HG03457 (cell line): ENCODE results near the gene MIA3.

Experiments used
- ATAC-seq: cut with Tn5 transposase; IDR thresholded peaks from one replicate; pipeline ENCODE4 v1.9.1; 2021; ENCODE audit warnings: moderate number of reproducible peaks; ENCODE audit not compliant: unreplicated experiment

The MIA3 gene

DNA sequence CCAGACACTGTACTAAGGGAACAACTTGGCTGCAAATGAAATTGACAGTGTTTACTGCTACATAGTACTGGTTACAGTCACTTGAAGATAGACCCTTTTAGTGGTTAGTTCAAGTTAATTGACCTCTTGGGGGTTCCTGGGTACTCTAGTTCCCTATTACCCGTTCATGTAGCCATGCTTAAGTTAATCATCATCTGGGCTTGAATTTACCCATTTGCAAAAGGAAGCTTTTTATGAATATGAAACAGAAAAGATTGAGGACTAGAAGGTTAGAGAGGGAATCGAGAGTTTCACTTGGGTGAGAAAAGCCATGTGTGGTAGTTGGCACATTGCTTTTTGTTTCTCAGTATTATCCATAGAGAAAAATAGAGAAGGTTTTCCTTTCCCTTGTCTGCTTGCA lies 2.7 kb downstream of the MIA3 start:
- ATAC-seq: peak; percentile 31

- ATAC-seq: no peak
These were observed 4.9 kb downstream of the MIA3 start for GRCh38 chr1:222622765-222623164.

DNA sequence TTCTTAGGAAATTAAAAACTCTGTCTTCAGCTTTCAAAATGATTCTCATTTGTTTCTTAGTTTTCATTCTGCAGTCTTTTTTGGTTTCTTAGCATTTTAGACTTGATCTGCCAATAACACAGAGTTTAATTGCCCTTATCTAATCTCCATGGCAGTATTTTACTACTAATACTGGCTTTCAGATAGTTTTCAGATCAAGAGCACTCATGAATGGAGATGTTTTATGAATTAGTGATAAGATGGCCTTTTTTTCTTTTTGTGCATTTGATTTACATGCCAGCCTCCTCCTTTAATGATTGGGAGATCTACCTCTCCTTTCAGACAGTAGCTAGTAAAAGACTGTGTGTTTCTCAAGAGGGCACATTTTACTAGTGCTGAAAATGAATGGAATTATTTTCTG lies 5.6 kb downstream of the MIA3 start:
- no peak for ATAC-seq

DNA sequence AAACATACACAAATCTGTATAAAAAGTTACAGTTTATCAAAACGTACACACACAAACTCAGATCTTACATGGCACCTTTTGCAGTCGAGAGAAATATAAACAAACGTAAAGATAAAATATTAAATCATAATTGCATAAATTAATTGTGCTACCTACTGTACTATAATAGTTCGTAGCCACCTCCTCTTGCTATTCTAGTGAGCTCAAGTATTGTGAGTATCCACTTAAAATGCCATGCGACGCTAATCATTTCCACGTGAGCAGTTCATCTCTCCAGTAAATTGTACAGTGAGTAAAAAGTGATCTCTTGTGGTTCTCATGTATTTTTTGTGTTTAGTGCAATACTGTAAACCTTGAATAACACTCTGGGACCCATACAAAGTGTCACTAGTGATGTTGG lies 6.3 kb downstream of the MIA3 start:
- ATAC-seq: no peak

DNA sequence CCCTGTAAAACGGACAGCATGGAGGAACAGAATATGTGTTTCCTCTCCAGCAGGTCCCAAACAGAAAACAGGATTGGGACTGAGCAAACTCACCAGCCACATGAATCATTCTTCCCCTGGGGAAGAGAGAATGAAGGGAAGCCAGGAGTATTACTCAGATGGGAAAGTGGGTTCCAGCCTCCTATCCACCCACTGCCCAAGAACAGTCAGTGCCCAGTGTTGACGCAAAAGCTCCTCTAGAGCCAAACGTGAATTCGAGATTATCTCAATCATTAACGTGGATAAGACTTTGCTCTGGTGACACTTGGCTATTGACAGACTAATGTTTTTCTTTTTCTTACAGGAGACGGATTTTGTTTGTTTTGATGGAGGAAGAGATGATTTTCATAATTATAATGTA lies 9.3 kb downstream of the MIA3 start:
- ATAC-seq: no peak

DNA sequence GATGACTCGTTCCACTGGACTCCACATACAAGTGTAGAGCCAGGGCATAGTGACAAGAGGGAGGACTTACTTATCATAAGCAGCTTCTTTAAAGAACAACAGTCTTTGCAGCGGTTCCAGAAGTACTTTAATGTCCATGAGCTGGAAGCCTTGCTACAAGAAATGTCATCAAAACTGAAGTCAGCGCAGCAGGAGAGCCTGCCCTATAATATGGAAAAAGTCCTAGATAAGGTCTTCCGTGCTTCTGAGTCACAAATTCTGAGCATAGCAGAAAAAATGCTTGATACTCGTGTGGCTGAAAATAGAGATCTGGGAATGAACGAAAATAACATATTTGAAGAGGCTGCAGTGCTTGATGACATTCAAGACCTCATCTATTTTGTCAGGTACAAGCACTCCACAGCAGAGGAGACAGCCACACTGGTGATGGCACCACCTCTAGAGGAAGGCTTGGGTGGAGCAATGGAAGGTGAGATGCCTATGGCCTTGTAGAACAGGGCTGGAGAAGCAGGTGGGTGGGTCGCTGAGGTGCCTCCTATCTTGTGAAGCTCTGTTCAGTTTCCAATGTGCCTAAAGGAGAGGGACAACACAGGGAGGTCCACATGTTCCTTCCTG lies 12.1 kb downstream of the MIA3 start:
- ATAC-seq: no peak

- ATAC-seq: no peak
These were observed 13.8 kb downstream of the MIA3 start for GRCh38 chr1:222631611-222632208.

DNA sequence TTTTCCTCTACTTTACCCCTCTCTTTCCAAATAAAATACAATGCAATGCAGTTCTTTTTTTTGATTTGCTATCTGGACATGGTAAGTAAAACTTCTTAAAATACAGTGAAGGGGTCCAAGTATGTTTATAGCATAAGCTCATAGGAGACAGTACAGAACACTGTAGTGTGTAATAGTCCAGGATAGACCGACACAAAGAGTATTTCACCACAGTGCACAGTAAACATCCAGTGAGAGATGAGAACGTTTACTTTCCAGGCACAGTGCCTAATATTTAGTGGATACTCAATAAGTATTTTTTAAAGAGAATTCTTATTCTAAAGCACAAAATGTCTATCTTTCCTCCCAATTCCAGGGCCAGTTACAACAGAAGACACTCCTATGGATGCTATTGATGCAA lies 14.9 kb downstream of the MIA3 start:
- ATAC-seq: no peak

GRCh38 chr1:222634180-222635013 lies 16.5 kb downstream of the MIA3 start:
- peak; percentile 55 for ATAC-seq

DNA sequence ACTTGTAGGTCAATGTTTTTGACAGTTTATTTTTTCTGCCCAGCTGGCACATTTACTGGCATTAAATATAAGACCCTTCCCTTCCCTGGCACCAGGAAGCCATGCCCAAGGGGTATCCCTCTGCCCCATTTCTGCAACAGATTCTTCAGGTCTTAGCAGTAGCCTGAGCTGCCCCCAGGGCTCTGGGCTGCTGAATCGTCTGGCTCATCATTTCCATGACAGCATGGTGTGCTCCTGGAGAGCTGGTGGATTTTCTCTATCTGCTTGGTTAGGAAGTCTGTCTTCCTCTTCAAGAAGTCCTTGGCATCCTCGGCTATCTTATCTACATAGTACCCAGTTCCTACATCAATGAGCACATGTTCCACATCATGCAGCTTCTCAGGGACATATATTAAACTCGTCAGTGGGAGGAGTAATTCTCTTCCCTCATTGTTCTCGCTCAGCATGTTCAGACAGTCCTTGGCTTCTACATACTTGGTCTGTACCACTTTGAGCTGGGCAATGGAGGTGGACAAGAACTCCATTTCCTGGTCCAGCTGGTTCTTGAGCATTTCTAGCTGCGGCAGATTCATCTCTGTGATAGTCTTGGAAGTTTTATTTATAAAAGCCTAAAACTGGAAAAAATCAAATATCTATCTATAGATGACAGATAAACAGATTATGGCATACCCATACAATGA lies 23.5 kb downstream of the MIA3 start:
- no peak for ATAC-seq

DNA sequence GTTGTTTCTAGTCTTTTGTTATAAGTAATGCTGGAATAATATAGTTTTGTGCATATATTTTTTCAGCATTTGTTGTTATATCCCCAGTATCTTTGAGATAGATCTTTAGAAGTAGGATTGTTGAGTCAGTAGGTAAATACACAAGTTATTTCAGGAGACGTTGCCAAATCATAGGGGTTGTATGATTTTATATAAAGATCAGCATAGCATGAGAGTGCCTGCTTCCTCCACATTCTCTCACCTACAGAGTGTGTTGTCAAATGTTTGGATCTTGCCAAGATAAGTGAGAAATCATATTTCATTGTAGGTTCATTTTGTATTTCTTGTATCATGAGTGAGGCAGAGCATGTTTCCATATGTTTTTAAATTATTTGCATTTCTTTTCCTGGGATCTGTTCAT lies 24.6 kb downstream of the MIA3 start:
- no peak for ATAC-seq

GRCh38 chr1:222643606-222643937 lies 25.7 kb downstream of the MIA3 start:
- no peak for ATAC-seq

DNA sequence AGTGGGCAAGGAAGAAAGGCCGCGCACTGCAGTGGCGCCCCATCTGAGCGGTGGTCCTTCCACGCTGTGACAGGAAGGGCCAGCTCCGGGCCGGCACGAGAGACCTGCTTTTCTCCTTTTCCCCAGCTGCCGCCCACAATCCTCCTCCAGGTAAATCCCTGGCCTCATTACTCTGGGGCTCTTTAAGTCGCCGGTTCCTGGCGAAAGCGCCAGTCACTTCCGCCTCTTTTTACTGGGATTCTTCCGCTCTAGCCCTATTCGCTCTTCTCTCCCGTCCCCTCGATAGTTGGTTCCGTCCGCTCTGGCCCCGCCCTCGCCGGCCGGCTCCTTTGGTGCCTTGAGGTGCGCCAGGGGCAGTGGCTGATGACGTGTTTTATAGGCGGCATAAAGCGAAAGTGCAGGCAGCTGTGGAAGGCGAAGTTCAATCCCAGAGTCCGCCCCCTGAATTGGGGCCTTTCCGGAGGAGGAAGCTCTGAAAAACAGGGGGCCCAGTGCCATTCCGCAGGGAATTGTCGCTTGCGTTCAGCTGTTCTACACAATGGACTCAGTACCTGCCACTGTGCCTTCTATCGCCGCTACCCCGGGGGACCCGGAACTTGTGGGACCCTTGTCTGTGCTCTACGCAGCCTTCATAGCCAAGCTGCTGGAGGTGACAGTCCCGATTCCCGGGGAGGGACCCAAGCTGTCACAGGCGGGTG lies 26.2 kb downstream of the MIA3 start:
- peak; percentile 94 for ATAC-seq

- ATAC-seq: peak; percentile 2
These were observed 26.7 kb downstream of the MIA3 start for GRCh38 chr1:222644636-222644980.

GRCh38 chr1:222652676-222653075 lies 34.8 kb downstream of the MIA3 start:
- ATAC-seq: no peak

DNA sequence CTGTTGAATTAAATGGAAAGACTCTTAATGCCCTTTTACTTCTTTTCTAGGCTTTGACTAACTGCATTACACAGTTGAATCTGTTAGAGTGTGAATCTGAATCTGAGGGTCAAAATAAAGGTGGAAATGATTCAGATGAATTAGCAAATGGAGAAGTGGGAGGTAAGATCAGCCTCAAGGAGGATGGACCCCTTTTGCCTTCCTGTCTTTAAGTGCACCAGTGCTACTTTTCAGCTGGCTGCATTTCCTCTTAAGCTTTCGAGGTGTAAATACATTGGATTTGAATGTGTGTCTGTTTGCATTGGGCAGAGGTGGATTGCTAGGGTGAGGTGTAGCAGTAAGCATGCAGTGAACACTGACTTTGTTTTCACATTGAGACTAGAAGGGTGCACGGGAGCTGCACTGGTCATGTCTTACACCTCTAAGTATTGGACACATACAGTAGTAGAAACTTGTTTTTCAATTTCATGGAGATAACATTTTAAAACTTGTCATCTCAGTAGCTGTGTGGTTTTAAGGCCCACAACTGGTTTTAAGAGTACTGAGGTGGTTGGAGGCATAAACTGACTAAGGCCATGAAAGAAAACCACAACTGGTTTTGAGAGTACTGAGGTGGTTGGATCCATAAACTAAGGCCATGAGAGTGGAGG lies 35.4 kb downstream of the MIA3 start:
- ATAC-seq: peak; percentile 64

DNA sequence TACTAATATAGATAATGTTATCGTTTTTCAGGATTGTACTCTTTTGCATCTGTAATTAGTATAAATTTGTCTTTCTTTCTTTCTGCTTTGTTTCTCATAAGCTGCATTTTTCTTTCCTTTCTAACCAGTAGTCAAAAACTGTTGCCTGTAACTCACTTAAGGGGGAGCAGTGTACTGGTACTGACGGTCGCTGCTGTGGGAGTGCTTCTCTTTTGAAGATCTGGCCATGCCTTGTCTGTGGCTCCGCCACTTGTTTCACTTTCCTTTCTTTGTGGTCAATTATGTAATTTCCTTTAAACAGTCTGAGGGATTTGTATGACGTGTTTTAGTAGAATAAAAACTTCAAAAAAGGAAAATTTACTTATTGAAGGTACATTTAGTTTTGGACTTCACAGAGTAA lies 37.0 kb downstream of the MIA3 start:
- peak; percentile 88 for ATAC-seq

DNA sequence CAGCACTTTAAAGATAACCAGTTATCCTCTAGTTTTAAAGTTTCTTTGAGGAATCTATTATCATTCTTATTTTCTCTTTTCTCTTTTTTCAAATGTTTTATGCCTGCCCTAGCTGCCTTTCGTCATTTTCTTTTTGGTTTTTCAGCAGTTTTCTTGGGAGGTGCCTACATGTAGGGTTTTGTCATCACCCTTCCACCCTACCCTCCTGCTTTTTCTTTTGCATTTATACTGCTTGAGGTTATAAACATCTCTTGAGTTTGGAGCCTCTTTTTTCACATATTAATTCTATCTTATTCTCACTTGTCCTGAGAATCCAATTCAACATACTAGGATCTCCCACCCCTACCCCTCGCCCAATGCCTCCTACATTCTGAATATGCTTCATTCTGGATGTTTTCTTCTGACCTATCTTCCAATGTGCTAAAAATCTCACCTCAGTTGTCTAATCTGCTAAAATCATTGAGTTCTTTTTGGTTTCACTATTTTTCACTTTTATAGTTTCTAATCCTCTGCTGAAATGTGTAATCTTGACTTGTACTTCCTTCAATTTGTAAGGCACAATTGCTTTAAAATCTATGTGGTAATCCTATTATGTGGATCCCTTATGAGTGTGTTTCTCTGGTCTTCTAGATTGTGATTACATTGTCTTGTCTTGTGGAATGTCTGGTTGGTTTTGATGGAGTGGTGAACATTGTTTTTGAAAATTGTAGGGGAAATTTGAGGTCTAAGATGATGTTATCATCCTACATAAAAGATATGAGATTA lies 38.7 kb downstream of the MIA3 start:
- ATAC-seq: no peak

- no peak for ATAC-seq
These were observed 40.0 kb downstream of the MIA3 start for GRCh38 chr1:222657899-222658298.

- ATAC-seq: no peak
These were observed 45.6 kb downstream of the MIA3 start for GRCh38 chr1:222663431-222663934.
